Ovary (tissue), 9 donors: ENCODE results near the gene GLT1D1. TPM values are rescaled to one million over a fixed set of nuclear protein-coding genes. Genes with fewer than 3 reads are reported as not detected.

Experiments
- DNase-seq, 5 donors: peaks; one replicate each; pipeline ENCODE4 v3.0.0-alpha.2; 2019 to 2020
- H3K27ac ChIP-seq, 2 donors: fragments of 200-600 bp; one replicate each; pipeline versions ENCODE4 v1.5.1 to v1.8.0; 2019 to 2022
- H3K27me3 ChIP-seq: fragments of 200-600 bp; one replicate; pipeline ENCODE4 v1.8.0; 2022
- H3K36me3 ChIP-seq: fragments of 200-600 bp; sonication (generic); one replicate; pipeline ENCODE4 v1.5.1; 2019
- H3K4me1 ChIP-seq: one replicate; pipeline ENCODE4 v1.8.1; 2013; ENCODE audit warnings: mild to moderate bottlenecking, moderate library complexity; ENCODE audit not compliant: insufficient read depth
- H3K4me3 ChIP-seq: fragments of 200-600 bp; sonication (generic); one replicate; pipeline ENCODE4 v1.5.1; 2017
- H3K9me3 ChIP-seq, 2 donors: fragments of 200-600 bp in 1 of 2; sonication (generic) in 1 of 2; one replicate each; pipeline versions ENCODE4 v1.5.1 to v1.8.1; 2013 to 2019; ENCODE audit warnings: mild to moderate bottlenecking in 1 of 2, moderate library complexity in 1 of 2
- CTCF ChIP-seq, 3 donors: fragments of 450-650 bp in 2 of 3; fragments of 200-600 bp in 1 of 3; IDR thresholded peaks; one replicate each; pipeline versions ENCODE4 v1.5.1 to v1.8.0; 2016 to 2022; ENCODE audit warnings: antibody characterized with exemption in 3 of 3, mild to moderate bottlenecking in 1 of 3
- EP300 ChIP-seq: sonication (generic); formaldehyde crosslinking; IDR thresholded peaks from one replicate; pipeline ENCODE4 v1.6.1; 2017; ENCODE audit warnings: antibody characterized with exemption
- POLR2A ChIP-seq: fragments of 450-650 bp; IDR thresholded peaks from one replicate; pipeline ENCODE4 v1.6.1; 2017; ENCODE audit warnings: antibody characterized with exemption, mild to moderate bottlenecking, moderate library complexity
- WGBS, 3 donors: extraction: QIAGEN DNeasy Blood & Tissue Kit in 1 of 3; methylation state at CpG; one replicate each; pipeline versions ENCODE4 v1.1.5 to v1.1.7; 2013 to 2017; 5-methylcytosine and 5-hydroxymethylcytosine counted together
- intact Hi-C, 4 donors: fragments of 100-400 bp; cut with DNase I; formaldehyde crosslinking; loops; one replicate each; pipeline versions ENCODE4 v1.11.0 to v1.15.1; 2022 to 2023
- polyA plus RNA-seq, 2 donors: library from polyadenylated mRNA; stranded (reverse); fragments of 200-250 nt in 1 of 2; fragments of 350-450 nt in 1 of 2; fragmentation: Illumina TruSeq in 1 of 2; extraction: RNeasy Lipid Tissue Mini Kit (QIAGEN cat#74804) in 1 of 2; gene quantifications; one replicate each; pipeline ENCODE4 v1.2.3, GENCODE V29; 2013 to 2014
- total RNA-seq, 7 donors: library from RNA; depleted of rRNA in 2 of 7; stranded (reverse); fragments of >200 nt in 2 of 7; fragmentation: NEBNext Ultra II Directional in 3 of 7; extraction: Animal tissue kit (Norgen Biotek cat#: 25700) in 3 of 7; gene quantifications; one replicate each; pipeline versions ENCODE4 v1.1.0 to v1.2.4, GENCODE V29; 2016 to 2023
- donor health status: DM: no; HTN: no; CAD: no; lungs with moderate emphysema.
- donor health status: DM: no; HTN: no; CAD: no.
- donor health status: Bipolar disorder and iron deficiency.
- donor health status: DM: yes; HTN: yes; CAD: no.
- donor health status: DM: no; HTN: no; CAD: no.
- donor health status: DM: yes; HTN: yes; CAD: no.

Gene GLT1D1
- total and polyA plus RNA-seq, 9 donors: 0.12 to 0.61 (median 0.24) TPM; not detected in 1

- DNase-seq: peak in 1 of 5 donors; percentile 17
- no peaks in the 10 kb centered on the region for H3K9me3 ChIP-seq
- H3K4me3 ChIP-seq: no peak overlapping the region
- intact Hi-C loops: no loop called here
- no peaks in the 10 kb centered on the region for H3K36me3 ChIP-seq
- WGBS, 3 donors: 82 to 84% (median 82%) methylated on average over 13 of the region's 13 CpGs
- no peak overlapping the region for H3K27ac ChIP-seq
- no peaks in the 10 kb centered on the region for H3K4me1 ChIP-seq
- H3K27me3 ChIP-seq: no peaks in the 10 kb centered on the region
- no peak for TF ChIP-seq EP300
- no peak for TF ChIP-seq POLR2A
- no peak for TF ChIP-seq CTCF (IDR thresholded peaks at IDR 0.05)
These were observed 14.2 kb downstream of the GLT1D1 start for GRCh38 chr12:128867466-128867865.

- Histone ChIP-seq H3K9me3 (no peaks in the 10 kb centered on the region), H3K4me3 (no peak overlapping the region), H3K27ac (no peak overlapping the region), H3K27me3 (no peaks in the 10 kb centered on the region), H3K4me1 (no peaks in the 10 kb centered on the region), H3K36me3 (no peaks in the 10 kb centered on the region)
- 35 to 79% (median 62%) methylated on average over 2 of the region's 2 CpGs for WGBS, 3 donors
- no peak for DNase-seq
- intact Hi-C loops: no loop called here
- TF ChIP-seq EP300 (no peak), POLR2A (no peak), CTCF (IDR thresholded peaks at IDR 0.05) (no peak)
These were observed 18.2 kb downstream of the GLT1D1 start for GRCh38 chr12:128871516-128871892.

- no peaks in the 10 kb centered on the region for H3K4me1 ChIP-seq
- intact Hi-C loops: no loop called here
- no peak overlapping the region for H3K4me3 ChIP-seq
- H3K27me3 ChIP-seq: no peaks in the 10 kb centered on the region
- DNase-seq: no peak
- no peak overlapping the region for H3K27ac ChIP-seq
- no peaks in the 10 kb centered on the region for H3K9me3 ChIP-seq
- 83 to 89% (median 87%) methylated on average over 5 of the region's 5 CpGs for WGBS, 3 donors
- TF ChIP-seq EP300 (no peak), CTCF (IDR thresholded peaks at IDR 0.05) (no peak), POLR2A (no peak)
- H3K36me3 ChIP-seq: no peaks in the 10 kb centered on the region
These were observed 19.0 kb downstream of the GLT1D1 start for GRCh38 chr12:128872303-128872702.

GRCh38 chr12:128876559-128876958, 23.3 kb downstream of the GLT1D1 start:
- Histone ChIP-seq H3K4me3 (no peak overlapping the region), H3K27ac (no peak overlapping the region), H3K27me3 (no peaks in the 10 kb centered on the region), H3K36me3 (no peaks in the 10 kb centered on the region), H3K9me3 (no peaks in the 10 kb centered on the region), H3K4me1 (no peaks in the 10 kb centered on the region)
- TF ChIP-seq POLR2A (no peak), CTCF (IDR thresholded peaks at IDR 0.05) (no peak), EP300 (no peak)
- intact Hi-C loops: no loop called here
- 64 to 71% (median 70%) methylated on average over 2 of the region's 2 CpGs for WGBS, 3 donors
- no peak for DNase-seq
